K562 (cell line): ENCODE data around the gene CDK4. TPM values are rescaled to one million over a fixed set of nuclear protein-coding genes. Genes with fewer than 3 reads are reported as not detected.

ENCODE experiments used
- ATAC-seq: fragments of 200-7000 bp; cut with Tn5 transposase; 3 replicates; pipeline ENCODE4 v1.9.1; 2020; ENCODE audit warnings: moderate library complexity
- BruUV-seq: library from RNA; stranded (reverse); fragments of 400-500 nt; replicated peaks from 2 replicates; lab custom pipeline; 2021; lab: Mats Ljungman, UMichigan
- CTCF ChIA-PET: fragments of 300-600 bp; formaldehyde crosslinking; extraction: SDS; loops from one replicate; lab custom pipeline; 2021; ENCODE audit warnings: low intra/inter-chr PET ratio; lab: Yijun Ruan, JAX
- POLR2A ChIA-PET: fragments of 300-600, 350-650 bp; sonication (Branson Sonifier 250); formaldehyde crosslinking; extraction: SDS; loops from one replicate; lab custom pipeline; 2021; ENCODE audit warnings: antibody characterized with exemption, inconsistent platforms; lab: Yijun Ruan, JAX
- DNase-seq, 4 experiments: peaks; one replicate each; pipeline versions ENCODE4 v3.0.0 to v3.0.0-alpha.2; 2011 to 2018; ENCODE audit warnings: low spot score in 3 of 4, mixed read lengths in 3 of 4; ENCODE audit errors: extremely low read depth in 1 of 4
- FAIRE-seq: peaks from 2 replicates; lab custom pipeline; 2011; peaks lifted over from hg19 to GRCh38; lab: Jason Lieb, UNC
- H2AFZ ChIP-seq: 2 replicates; pipeline ENCODE4 v1.6.0; 2011; ENCODE audit warnings: low read depth, low read length, control low read depth, inconsistent platforms
- H3K27ac ChIP-seq: fragments of 200-600 bp; 3 replicates; pipeline ENCODE4 v1.8.0; 2011; ENCODE audit warnings: low read depth, mild to moderate bottlenecking, control low read depth, inconsistent platforms, low read length, moderate library complexity, mixed read lengths; ENCODE audit errors: extremely low read depth
- H3K27me3 ChIP-seq, 2 experiments: fragments of 300-600 bp in 1 of 2; 2 replicates in 1 of 2; 3 replicates in 1 of 2; pipeline versions ENCODE4 v1.6.0 to v1.8.0; 2011; ENCODE audit warnings: inconsistent platforms in 2 of 2, low read length in 2 of 2, mild to moderate bottlenecking in 1 of 2, mixed read lengths in 1 of 2, moderate library complexity in 1 of 2; ENCODE audit not compliant: control insufficient read depth in 2 of 2, insufficient read depth in 2 of 2
- H3K36me3 ChIP-seq: fragments of 300-600 bp; 3 replicates; pipeline ENCODE4 v1.8.0; 2011; ENCODE audit warnings: mild to moderate bottlenecking, low read length, inconsistent platforms; ENCODE audit not compliant: control insufficient read depth, insufficient read depth
- H3K4me1 ChIP-seq, 2 experiments: fragments of 200-600 bp in 1 of 2; replicated peaks in 1 of 2; 2 replicates in 1 of 2; 3 replicates in 1 of 2; pipeline versions ENCODE4 v1.5.1 to v1.8.0; 2011; ENCODE audit warnings: inconsistent platforms in 2 of 2, low read length in 2 of 2, mild to moderate bottlenecking in 1 of 2, mixed read lengths in 1 of 2, moderate library complexity in 1 of 2; ENCODE audit not compliant: control insufficient read depth in 2 of 2, insufficient read depth in 2 of 2
- H3K4me2 ChIP-seq: 2 replicates; pipeline ENCODE4 v1.6.1; 2011; ENCODE audit warnings: low read length, control low read depth, inconsistent platforms, mixed read lengths; ENCODE audit not compliant: insufficient read depth
- H3K4me3 ChIP-seq: fragments of 200-600 bp; sonication (generic), shearing (Covaris generic); 2 replicates; pipeline ENCODE4 v1.5.1; 2016; ENCODE audit warnings: control low read depth, inconsistent platforms
- H3K79me2 ChIP-seq: fragments of 200-600 bp; 3 replicates; pipeline ENCODE4 v1.8.0; 2011; ENCODE audit warnings: low read length, inconsistent platforms; ENCODE audit not compliant: control insufficient read depth, insufficient read depth
- H3K9ac ChIP-seq, 2 experiments: 2 replicates each; pipeline versions ENCODE4 v1.6.0 to v1.6.1; 2011; ENCODE audit warnings: low read depth in 2 of 2, low read length in 2 of 2, control low read depth in 1 of 2, inconsistent platforms in 1 of 2, mild to moderate bottlenecking in 1 of 2, mixed read lengths in 1 of 2; ENCODE audit not compliant: insufficient read depth in 1 of 2
- H3K9me1 ChIP-seq: one replicate; pipeline ENCODE4 v1.6.0; 2011; ENCODE audit warnings: inconsistent platforms, mild to moderate bottlenecking, low read length, moderate library complexity; ENCODE audit not compliant: control insufficient read depth, insufficient read depth
- H3K9me3 ChIP-seq: replicated peaks from 2 replicates; pipeline ENCODE4 v1.5.1; 2011; ENCODE audit warnings: low read depth, low read length, inconsistent platforms; ENCODE audit not compliant: control insufficient read depth, insufficient read depth
- H4K20me1 ChIP-seq: replicated peaks from 2 replicates; pipeline ENCODE4 v1.6.1; 2011; ENCODE audit warnings: low read length, inconsistent platforms, mixed read lengths; ENCODE audit not compliant: control insufficient read depth, insufficient read depth
- BRF1 ChIP-seq: IDR thresholded peaks from 3 replicates; pipeline ENCODE4 v1.6.1; 2011; ENCODE audit warnings: borderline replicate concordance, mild to moderate bottlenecking; ENCODE audit not compliant: insufficient read length; ENCODE audit errors: extremely low read depth
- CTBP1 ChIP-seq: fragments of 450-650 bp; IDR thresholded peaks from 2 replicates; pipeline ENCODE4 v1.6.1; 2016; ENCODE audit warnings: borderline replicate concordance
- NFRKB ChIP-seq: fragments of 450-650 bp; IDR thresholded peaks from 2 replicates; pipeline ENCODE4 v1.6.1; 2016; ENCODE audit warnings: low read depth
- SPI1 ChIP-seq: IDR thresholded peaks from 2 replicates; pipeline ENCODE4 v1.6.1; 2011; ENCODE audit warnings: low read depth, low read length, control low read depth, borderline replicate concordance
- THRAP3 ChIP-seq: fragments of 450-650 bp; IDR thresholded peaks from 2 replicates; pipeline ENCODE4 v1.6.1; 2016; ENCODE audit warnings: mild to moderate bottlenecking, inconsistent platforms, borderline replicate concordance
- WGBS: fragments of 100-300 bp; shearing (Covaris generic); methylation state at CpG from one replicate; pipeline ENCODE4 v1.1.6; 2016; ENCODE audit warnings: low coverage, mixed read lengths; ENCODE audit not compliant: insufficient coverage; ENCODE audit errors: missing lambda C conversion rate; 5-methylcytosine and 5-hydroxymethylcytosine counted together
- in situ Hi-C: fragments of 300-500 bp; cut with MboI; formaldehyde crosslinking; loops from 4 replicates; pipeline ENCODE4 v1.15.0; 2018; ENCODE audit warnings: inconsistent platforms, mixed read lengths
- intact Hi-C: fragments of 100-400 bp; cut with micrococcal nuclease; formaldehyde crosslinking; loops from 2 replicates; pipeline ENCODE4 v1.14.2; 2022
- polyA plus RNA-seq, 8 experiments: library from polyadenylated mRNA; depleted of rRNA in 4 of 8; stranded (reverse) in 5 of 8; unstranded in 3 of 8; fragments of >200 nt; fragmentation: Nextera tagmentation in 2 of 8; fragmentation: Illumina TruSeq in 1 of 8; extraction: Ambion mirVana in 2 of 8; extraction: Trizol in 1 of 8; gene quantifications; 2 replicates each; pipeline versions ENCODE4 v1.2.1 to v1.2.3, GENCODE V29; 2011 to 2014; ENCODE audit warnings: inconsistent platforms in 1 of 8, missing spikeins in 1 of 8
- total RNA-seq, 7 experiments: library from RNA; depleted of rRNA in 6 of 7; stranded (reverse); fragments of >200 nt in 6 of 7; fragmentation: Illumina TruSeq in 2 of 7; extraction: Trizol in 2 of 7; gene quantifications; 2 replicates each; pipeline versions ENCODE4 v1.2.1 to v1.2.3, GENCODE V29; 2011 to 2021; ENCODE audit warnings: low replicate concordance in 1 of 7
- TF ChIP-seq, protein P1 (sequence below), 2 experiments: fragments of 250-450 bp in 1 of 2; fragments of 450-650 bp in 1 of 2; sonication (Bioruptor Pico) in 1 of 2; IDR thresholded peaks; 2 replicates each; pipeline versions ENCODE4 v1.6.1 to v1.8.0; 2016 to 2021; ENCODE audit warnings: mild to moderate bottlenecking in 2 of 2, moderate library complexity in 2 of 2, missing compliant biosample characterization in 1 of 2, missing genetic modification characterization in 1 of 2
- TF ChIP-seq, protein P2 (sequence below): fragments of 250-450 bp; sonication (Bioruptor Pico); IDR thresholded peaks from 2 replicates; pipeline ENCODE4 v1.9.0; 2021; ENCODE audit warnings: mild to moderate bottlenecking, inconsistent platforms
- TF ChIP-seq, protein P3 (sequence below): fragments of 250-450 bp; sonication (Bioruptor Pico); IDR thresholded peaks from 2 replicates; pipeline ENCODE4 v1.6.1; 2021; ENCODE audit warnings: mild to moderate bottlenecking
- TF ChIP-seq, protein P4 (sequence below): fragments of 250-450 bp; sonication (Bioruptor Pico); IDR thresholded peaks from 2 replicates; pipeline ENCODE4 v1.4.0; 2020

The CDK4 gene
- total and polyA plus RNA-seq, 9 of the 15 experiments (the other 6 are each of a cell fraction or from before 2014, with no cell fraction given): 37.8 to 436 (median 238) TPM

DNA sequence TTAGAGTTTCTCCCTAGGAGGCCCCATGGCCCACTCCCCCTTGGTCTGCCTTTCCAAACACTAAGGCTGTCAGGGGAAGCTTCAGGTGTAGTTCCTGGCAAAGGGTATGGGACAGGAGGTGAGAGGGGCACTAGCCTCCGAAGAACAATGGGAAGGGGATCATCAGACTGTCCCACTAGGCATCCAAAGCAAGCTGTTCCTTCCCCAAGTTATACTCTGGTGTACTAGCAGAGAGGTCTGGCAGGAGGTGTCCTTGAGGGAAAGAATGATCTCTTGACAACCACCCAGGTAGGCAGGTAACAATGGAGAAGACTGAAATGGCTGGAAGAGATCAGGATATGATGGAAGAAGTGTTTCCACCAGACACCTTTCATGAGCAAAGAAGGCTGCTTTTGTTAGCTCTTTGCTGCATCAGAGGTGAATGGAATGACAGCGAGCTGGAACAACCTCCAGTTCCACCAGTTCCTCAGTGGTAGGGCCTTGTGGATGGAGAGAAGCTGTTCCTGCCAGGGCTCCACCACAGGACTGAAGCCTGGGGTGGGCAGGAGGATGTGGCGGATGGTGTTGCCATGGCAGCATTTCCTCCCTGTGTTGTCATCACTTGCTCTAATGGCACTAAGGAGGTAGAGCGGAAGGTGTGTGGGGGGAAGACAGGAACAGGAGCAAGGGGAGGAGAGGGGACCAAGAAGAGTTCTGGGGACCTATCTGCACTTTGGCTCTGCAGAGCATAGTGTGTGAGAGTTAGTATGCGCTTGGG is 11.3 kb downstream of the CDK4 start:
- Histone ChIP-seq H3K36me3 (0 out of 3 replicates have a peak, but pooled peaks cover under 1% of the 10 kb centered on the region), H4K20me1 (no peaks in the 10 kb centered on the region), H3K27ac (no peak overlapping the region), H3K27me3 (peaks cover 0 to 26% of the 10 kb centered on the region in 2 experiments; a peak in 2 of 5 replicates), H3K9me3 (no peaks in the 10 kb centered on the region), H3K4me1 (peaks cover 6 to 40% of the 10 kb centered on the region in 2 experiments; a peak in 4 of 5 replicates), H3K9me1 (no peaks in the 10 kb centered on the region), H2AFZ (no peak overlapping the region), H3K4me2 (no peak overlapping the region), H3K79me2 (peaks cover 7% of the 10 kb centered on the region; the same call in 1 of the 3 replicates), H3K4me3 (no peak overlapping the region), H3K9ac (no peak overlapping the region)
- CTCF ChIA-PET: no interaction called here
- no peak for FAIRE-seq
- WGBS: 31% methylated on average over 5 of the region's 5 CpGs
- no peak for ATAC-seq
- no TSS peak for BruUV-seq
- intact Hi-C loops (no loop called here), in situ Hi-C loops (loop anchor here (10.0 kb wide), 1 partner anchor 426 kb away; no protein-coding TSS in a partner anchor)
- POLR2A ChIA-PET: interaction anchor here (0.5 to 1.3 kb wide), 11 partner anchors 11 to 1329 kb away, joined by 3 to 4 read pairs (median 3); partner anchors contain the start of genes CDK4, DDIT3 and OS9
- DNase-seq: no peak
- TF ChIP-seq, protein P1, sequence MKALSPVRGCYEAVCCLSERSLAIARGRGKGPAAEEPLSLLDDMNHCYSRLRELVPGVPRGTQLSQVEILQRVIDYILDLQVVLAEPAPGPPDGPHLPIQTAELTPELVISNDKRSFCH (CRISPR knock-in tag; IDR thresholded peaks at IDR 0.05): no peak
- TF ChIP-seq, protein P1 (tag; IDR thresholded peaks at IDR 0.05): no peak
- TF ChIP-seq CTBP1: peak; percentile 45; the same call in 1 of the 2 replicates
- TF ChIP-seq BRF1: no peak
- TF ChIP-seq, protein P2, sequence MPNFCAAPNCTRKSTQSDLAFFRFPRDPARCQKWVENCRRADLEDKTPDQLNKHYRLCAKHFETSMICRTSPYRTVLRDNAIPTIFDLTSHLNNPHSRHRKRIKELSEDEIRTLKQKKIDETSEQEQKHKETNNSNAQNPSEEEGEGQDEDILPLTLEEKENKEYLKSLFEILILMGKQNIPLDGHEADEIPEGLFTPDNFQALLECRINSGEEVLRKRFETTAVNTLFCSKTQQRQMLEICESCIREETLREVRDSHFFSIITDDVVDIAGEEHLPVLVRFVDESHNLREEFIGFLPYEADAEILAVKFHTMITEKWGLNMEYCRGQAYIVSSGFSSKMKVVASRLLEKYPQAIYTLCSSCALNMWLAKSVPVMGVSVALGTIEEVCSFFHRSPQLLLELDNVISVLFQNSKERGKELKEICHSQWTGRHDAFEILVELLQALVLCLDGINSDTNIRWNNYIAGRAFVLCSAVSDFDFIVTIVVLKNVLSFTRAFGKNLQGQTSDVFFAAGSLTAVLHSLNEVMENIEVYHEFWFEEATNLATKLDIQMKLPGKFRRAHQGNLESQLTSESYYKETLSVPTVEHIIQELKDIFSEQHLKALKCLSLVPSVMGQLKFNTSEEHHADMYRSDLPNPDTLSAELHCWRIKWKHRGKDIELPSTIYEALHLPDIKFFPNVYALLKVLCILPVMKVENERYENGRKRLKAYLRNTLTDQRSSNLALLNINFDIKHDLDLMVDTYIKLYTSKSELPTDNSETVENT: no peak
- 0 out of 2 replicates have a peak, but pooled peaks have one; percentile 2 for TF ChIP-seq SPI1
- TF ChIP-seq, protein P3, sequence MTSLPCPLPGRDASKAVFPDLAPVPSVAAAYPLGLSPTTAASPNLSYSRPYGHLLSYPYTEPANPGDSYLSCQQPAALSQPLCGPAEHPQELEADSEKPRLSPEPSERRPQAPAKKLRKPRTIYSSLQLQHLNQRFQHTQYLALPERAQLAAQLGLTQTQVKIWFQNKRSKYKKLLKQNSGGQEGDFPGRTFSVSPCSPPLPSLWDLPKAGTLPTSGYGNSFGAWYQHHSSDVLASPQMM (CRISPR knock-in tag): no peak
- TF ChIP-seq, protein P4, sequence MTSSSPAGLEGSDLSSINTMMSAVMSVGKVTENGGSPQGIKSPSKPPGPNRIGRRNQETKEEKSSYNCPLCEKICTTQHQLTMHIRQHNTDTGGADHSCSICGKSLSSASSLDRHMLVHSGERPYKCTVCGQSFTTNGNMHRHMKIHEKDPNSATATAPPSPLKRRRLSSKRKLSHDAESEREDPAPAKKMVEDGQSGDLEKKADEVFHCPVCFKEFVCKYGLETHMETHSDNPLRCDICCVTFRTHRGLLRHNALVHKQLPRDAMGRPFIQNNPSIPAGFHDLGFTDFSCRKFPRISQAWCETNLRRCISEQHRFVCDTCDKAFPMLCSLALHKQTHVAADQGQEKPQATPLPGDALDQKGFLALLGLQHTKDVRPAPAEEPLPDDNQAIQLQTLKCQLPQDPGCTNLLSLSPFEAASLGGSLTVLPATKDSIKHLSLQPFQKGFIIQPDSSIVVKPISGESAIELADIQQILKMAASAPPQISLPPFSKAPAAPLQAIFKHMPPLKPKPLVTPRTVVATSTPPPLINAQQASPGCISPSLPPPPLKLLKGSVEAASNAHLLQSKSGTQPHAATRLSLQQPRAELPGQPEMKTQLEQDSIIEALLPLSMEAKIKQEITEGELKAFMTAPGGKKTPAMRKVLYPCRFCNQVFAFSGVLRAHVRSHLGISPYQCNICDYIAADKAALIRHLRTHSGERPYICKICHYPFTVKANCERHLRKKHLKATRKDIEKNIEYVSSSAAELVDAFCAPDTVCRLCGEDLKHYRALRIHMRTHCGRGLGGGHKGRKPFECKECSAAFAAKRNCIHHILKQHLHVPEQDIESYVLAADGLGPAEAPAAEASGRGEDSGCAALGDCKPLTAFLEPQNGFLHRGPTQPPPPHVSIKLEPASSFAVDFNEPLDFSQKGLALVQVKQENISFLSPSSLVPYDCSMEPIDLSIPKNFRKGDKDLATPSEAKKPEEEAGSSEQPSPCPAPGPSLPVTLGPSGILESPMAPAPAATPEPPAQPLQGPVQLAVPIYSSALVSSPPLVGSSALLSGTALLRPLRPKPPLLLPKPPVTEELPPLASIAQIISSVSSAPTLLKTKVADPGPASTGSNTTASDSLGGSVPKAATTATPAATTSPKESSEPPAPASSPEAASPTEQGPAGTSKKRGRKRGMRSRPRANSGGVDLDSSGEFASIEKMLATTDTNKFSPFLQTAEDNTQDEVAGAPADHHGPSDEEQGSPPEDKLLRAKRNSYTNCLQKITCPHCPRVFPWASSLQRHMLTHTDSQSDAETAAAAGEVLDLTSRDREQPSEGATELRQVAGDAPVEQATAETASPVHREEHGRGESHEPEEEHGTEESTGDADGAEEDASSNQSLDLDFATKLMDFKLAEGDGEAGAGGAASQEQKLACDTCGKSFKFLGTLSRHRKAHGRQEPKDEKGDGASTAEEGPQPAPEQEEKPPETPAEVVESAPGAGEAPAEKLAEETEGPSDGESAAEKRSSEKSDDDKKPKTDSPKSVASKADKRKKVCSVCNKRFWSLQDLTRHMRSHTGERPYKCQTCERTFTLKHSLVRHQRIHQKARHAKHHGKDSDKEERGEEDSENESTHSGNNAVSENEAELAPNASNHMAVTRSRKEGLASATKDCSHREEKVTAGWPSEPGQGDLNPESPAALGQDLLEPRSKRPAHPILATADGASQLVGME (CRISPR knock-in tag): 0 out of 2 replicates have a peak, but pooled peaks have one; percentile 39
- TF ChIP-seq THRAP3: no peak
- TF ChIP-seq NFRKB: no peak
